HEK293T (cell line): ENCODE data around the gene JPH4.

Source experiments
- ARNT ChIP-seq: fragments of 450-650 bp; IDR thresholded peaks from 2 replicates; pipeline ENCODE4 v1.6.1; 2017; ENCODE audit warnings: mild to moderate bottlenecking
- BHLHE40 ChIP-seq: fragments of 450-650 bp; IDR thresholded peaks from 2 replicates; pipeline ENCODE4 v1.6.1; 2016; ENCODE audit warnings: mild to moderate bottlenecking, moderate library complexity, borderline replicate concordance
- CTBP1 ChIP-seq: fragments of 450-650 bp; IDR thresholded peaks from 2 replicates; pipeline ENCODE4 v1.6.1; 2016; ENCODE audit warnings: borderline replicate concordance
- ELF4 ChIP-seq: fragments of 450-650 bp; IDR thresholded peaks from 2 replicates; pipeline ENCODE4 v1.6.1; 2017; ENCODE audit warnings: antibody characterized with exemption
- FOXK2 ChIP-seq: fragments of 450-650 bp; IDR thresholded peaks from 2 replicates; pipeline ENCODE4 v1.6.1; 2016; ENCODE audit warnings: mild to moderate bottlenecking
- FOXM1 ChIP-seq: fragments of 450-650 bp; IDR thresholded peaks from 2 replicates; pipeline ENCODE4 v1.6.1; 2017; ENCODE audit warnings: mild to moderate bottlenecking, borderline replicate concordance
- HDGF ChIP-seq: fragments of 450-650 bp; IDR thresholded peaks from 2 replicates; pipeline ENCODE4 v1.6.1; 2017; ENCODE audit warnings: antibody characterized with exemption, borderline replicate concordance
- LEF1 ChIP-seq: fragments of 450-650 bp; IDR thresholded peaks from 2 replicates; pipeline ENCODE4 v1.6.1; 2017; ENCODE audit warnings: mild to moderate bottlenecking, borderline replicate concordance
- PKNOX1 ChIP-seq: fragments of 450-650 bp; IDR thresholded peaks from 2 replicates; pipeline ENCODE4 v1.6.1; 2016
- SP1 ChIP-seq: fragments of 450-650 bp; IDR thresholded peaks from 2 replicates; pipeline ENCODE4 v1.6.1; 2017
- SUZ12 ChIP-seq: fragments of 450-650 bp; IDR thresholded peaks from 2 replicates; pipeline ENCODE4 v1.6.1; 2016; ENCODE audit warnings: mild to moderate bottlenecking
- TARDBP ChIP-seq: fragments of 450-650 bp; IDR thresholded peaks from 2 replicates; pipeline ENCODE4 v1.6.1; 2016
- ZNF384 ChIP-seq: fragments of 450-650 bp; IDR thresholded peaks from 2 replicates; pipeline ENCODE4 v1.6.1; 2016

GRCh38 chr14:23578560-23579310, at the start of gene JPH4:
- TF ChIP-seq ZNF384 (no peak), ELF4 (no peak), SUZ12 (no peak), CTBP1 (no peak), HDGF (no peak), PKNOX1 (no peak), TARDBP (no peak), FOXM1 (no peak), LEF1 (no peak), SP1 (no peak), ARNT (no peak), BHLHE40 (no peak), FOXK2 (no peak)
